HEK293 (cell line): Measurements from ENCODE around the gene ARHGAP21.

Experiments used
- CTCF ChIP-seq: fragments of 450-650 bp; formaldehyde crosslinking; IDR thresholded peaks from 2 replicates; pipeline ENCODE4 v1.5.1; 2016; ENCODE audit warnings: missing biosample characterization, missing genetic modification characterization
- KLF1 ChIP-seq: fragments of 450-650 bp; formaldehyde crosslinking; IDR thresholded peaks from 2 replicates; pipeline ENCODE4 v1.5.1; 2016; ENCODE audit warnings: missing biosample characterization, missing genetic modification characterization
- MZF1 ChIP-seq: fragments of 450-650 bp; formaldehyde crosslinking; IDR thresholded peaks from 2 replicates; pipeline ENCODE4 v1.5.1; 2017; ENCODE audit warnings: missing biosample characterization, missing genetic modification characterization, borderline replicate concordance
- ZBTB21 ChIP-seq: fragments of 450-650 bp; formaldehyde crosslinking; IDR thresholded peaks from 2 replicates; pipeline ENCODE4 v1.5.1; 2017; ENCODE audit warnings: missing biosample characterization, missing genetic modification characterization
- ZNF146 ChIP-seq: fragments of 450-650 bp; formaldehyde crosslinking; IDR thresholded peaks from 2 replicates; pipeline ENCODE4 v1.5.1; 2016; ENCODE audit warnings: missing biosample characterization, missing genetic modification characterization
- ZNF19 ChIP-seq: fragments of 450-650 bp; formaldehyde crosslinking; IDR thresholded peaks from 2 replicates; pipeline ENCODE4; 2016; ENCODE audit warnings: missing biosample characterization, missing genetic modification characterization, low read depth
- ZNF274 ChIP-seq, 2 experiments: fragments of 200-500 bp in 1 of 2; fragments of 450-650 bp in 1 of 2; sonication (Bioruptor generic) in 1 of 2; formaldehyde crosslinking in 1 of 2; IDR thresholded peaks; 2 replicates each; pipeline versions ENCODE4 v1.5.1 to v1.6.1; 2014 to 2016; ENCODE audit warnings: borderline replicate concordance in 1 of 2, inconsistent platforms in 1 of 2, low read length in 1 of 2, missing biosample characterization in 1 of 2, missing genetic modification characterization in 1 of 2
- ZNF433 ChIP-seq: fragments of 450-650 bp; formaldehyde crosslinking; IDR thresholded peaks from 2 replicates; pipeline ENCODE4 v1.5.1; 2016; ENCODE audit warnings: missing biosample characterization, missing genetic modification characterization, low read depth
- ZNF548 ChIP-seq: fragments of 450-650 bp; formaldehyde crosslinking; IDR thresholded peaks from 2 replicates; pipeline ENCODE4 v1.5.1; 2016; ENCODE audit warnings: missing biosample characterization, missing genetic modification characterization
- ZNF707 ChIP-seq: fragments of 450-650 bp; formaldehyde crosslinking; IDR thresholded peaks from 2 replicates; pipeline ENCODE4 v1.5.1; 2016; ENCODE audit warnings: missing biosample characterization, missing genetic modification characterization

GRCh38 chr10:24639124-24639523, 84.6 kb downstream of the ARHGAP21 start:
- TF ChIP-seq ZNF707 (tag by site-specific recombination) (no peak), ZNF274 (IDR thresholded peaks at IDR 0.05; ENCODE audit: low read length) (no peak), ZNF274 (tag by site-specific recombination; IDR thresholded peaks at IDR 0.05; ENCODE audit: borderline replicate concordance) (no peak), ZNF548 (tag by site-specific recombination) (no peak), ZNF433 (tag by site-specific recombination) (no peak), CTCF (tag by site-specific recombination) (no peak), ZNF19 (tag by site-specific recombination) (no peak), ZBTB21 (tag by site-specific recombination) (no peak), MZF1 (no peak), KLF1 (tag by site-specific recombination) (no peak), ZNF146 (tag by site-specific recombination) (no peak)
